Activated CD8-positive, alpha-beta memory T cell treated with anti-CD3 and anti-CD28 coated beads for 1 hour (primary cell): ENCODE data around the gene SLIT3.

Source experiments
- DNase-seq, 2 donors: peaks; one replicate each; pipeline ENCODE4 v3.0.0-alpha.2; 2020; ENCODE audit warnings: low read depth in 1 of 2; ENCODE audit errors: extremely low read depth in 1 of 2

SLIT3 gene

DNA sequence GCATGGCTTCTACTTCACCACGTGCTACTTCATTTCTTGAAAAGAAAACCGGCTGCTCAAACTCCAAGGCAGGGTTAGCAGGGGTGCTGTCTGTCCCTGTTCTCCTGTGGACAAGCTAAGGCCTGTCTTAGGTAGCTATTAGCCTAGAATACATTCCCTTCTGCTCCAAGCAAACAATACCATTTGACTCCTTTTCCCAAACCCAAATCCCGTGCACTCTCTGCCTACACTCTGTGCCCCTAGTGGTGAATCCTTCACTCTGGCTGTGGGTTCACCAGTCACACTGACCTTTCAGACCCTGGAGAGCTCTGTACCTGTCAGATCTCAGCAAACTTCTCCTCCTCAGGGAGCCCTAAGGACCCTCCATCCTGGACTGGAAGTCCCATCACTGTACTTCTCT lies 211.6 kb downstream of the SLIT3 start:
- no peak for DNase-seq

DNA sequence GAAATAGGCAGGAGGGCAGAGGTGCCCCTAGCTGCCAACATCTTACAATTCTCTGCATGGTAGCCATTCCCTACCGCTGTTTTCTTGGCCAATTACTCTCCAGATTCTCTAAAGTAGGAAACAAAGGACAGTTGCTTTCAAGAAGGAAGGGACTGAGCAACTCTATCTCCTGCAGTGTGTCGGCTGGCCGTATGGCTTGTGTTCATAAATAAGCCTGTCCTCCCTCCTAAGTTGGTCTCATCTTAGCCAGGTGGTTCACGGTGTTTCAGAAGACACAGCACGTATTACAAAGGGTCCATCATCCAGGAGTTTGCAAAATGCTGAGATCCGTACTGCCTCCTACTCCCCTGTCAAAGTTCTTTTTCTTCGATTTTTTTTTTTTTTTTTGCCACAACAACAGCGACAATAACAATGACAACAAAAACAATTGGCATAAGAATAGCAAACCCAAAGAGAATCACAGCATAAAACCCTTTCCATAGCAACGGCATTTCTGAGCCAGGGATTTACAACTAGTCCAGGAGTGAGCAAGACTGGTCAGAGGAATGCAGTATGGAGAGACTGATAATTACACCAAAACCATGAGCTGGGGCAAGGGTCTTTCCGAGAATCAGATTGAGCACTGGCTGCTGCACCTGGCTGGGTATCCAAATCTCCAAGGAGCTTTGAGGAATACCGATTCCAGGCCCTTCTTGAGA lies 212.8 kb downstream of the SLIT3 start:
- no peak for DNase-seq

DNA sequence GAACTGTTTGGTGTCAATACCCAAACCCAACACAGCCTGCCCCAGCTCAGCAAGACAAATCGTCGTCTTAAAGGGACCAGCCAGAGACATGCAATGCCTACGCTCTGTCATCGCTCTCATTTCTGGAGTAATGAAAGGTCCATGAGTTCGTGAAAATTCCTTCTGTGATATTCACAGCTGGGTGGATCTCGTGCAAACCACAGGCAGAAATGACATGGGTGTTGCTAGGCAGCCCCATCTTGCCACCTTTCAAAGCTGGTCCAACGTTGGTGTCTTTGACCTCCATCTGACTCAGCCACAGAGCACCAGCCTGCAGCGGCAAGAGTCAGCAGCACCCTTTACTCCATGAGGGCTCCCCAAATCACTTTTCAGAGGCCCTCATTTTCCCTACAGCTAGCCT lies 215.3 kb downstream of the SLIT3 start:
- DNase-seq: no peak

DNA sequence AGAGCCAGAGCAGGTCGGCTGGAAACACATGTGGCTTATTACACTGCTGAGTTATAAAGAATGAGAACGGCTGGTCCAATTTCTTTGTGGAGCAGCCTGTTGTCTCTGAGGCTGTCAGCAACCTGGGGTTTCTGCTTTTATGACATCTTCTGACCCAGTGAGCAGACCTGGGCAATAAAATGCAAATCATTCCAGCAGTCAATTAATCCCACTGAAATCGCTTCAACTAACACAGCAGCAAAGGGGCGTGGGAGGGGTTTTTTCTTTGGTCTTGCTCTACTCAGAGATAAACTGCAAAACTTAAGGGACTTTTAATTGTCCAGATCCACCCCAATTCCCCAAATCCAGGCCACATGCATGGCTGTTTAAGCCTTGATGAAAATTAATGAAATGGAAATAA lies 215.7 kb downstream of the SLIT3 start:
- no peak for DNase-seq

DNA sequence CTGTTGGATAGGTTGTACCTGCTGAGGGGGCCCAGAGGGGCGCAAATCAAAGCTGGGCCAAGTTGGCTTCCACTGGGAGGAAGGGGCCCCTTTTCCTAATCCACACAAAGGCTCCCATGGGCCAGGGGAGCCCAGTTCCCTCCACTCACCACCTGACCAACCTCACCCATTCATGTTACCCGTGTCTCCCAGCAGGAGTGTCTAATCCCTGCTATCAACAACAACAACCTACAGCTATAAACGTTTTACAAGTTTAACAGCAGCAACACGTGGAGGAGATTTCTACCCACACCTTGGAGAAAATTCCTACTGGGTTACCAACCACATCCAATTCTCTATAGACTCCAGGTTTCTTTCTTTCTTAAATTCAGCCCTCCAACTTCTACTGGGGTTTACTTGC lies 216.2 kb downstream of the SLIT3 start:
- no peak for DNase-seq

DNA sequence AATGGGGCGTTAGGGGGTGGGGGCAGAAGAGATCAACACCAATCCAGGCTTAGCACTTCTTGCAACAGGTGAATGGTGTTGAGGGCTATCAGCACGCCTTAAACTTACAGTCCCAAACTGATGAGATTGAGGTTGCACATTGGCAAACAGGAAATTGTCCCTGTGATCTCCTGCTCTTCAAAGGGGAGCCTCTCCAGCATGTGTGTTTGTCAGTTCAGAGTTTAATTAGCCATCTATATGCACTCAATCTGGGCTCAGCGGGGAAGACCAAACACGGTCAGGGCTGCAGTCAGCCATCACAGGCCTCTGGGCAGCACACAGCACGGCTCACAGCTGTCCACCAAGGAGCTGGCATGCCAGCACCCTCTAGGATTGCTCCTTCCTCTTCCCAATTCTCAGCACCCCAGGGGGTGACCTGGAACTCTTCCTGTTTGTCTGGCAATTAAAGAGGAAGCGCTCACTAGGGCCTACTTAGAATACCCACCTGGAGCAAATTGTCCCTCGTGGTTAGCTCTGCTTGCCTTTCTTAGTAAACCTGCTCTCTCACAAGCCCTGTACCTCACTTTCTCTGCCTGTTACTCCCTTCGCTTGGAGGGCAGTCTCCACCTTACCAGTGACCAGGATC lies 217.4 kb downstream of the SLIT3 start:
- DNase-seq: no peak

DNA sequence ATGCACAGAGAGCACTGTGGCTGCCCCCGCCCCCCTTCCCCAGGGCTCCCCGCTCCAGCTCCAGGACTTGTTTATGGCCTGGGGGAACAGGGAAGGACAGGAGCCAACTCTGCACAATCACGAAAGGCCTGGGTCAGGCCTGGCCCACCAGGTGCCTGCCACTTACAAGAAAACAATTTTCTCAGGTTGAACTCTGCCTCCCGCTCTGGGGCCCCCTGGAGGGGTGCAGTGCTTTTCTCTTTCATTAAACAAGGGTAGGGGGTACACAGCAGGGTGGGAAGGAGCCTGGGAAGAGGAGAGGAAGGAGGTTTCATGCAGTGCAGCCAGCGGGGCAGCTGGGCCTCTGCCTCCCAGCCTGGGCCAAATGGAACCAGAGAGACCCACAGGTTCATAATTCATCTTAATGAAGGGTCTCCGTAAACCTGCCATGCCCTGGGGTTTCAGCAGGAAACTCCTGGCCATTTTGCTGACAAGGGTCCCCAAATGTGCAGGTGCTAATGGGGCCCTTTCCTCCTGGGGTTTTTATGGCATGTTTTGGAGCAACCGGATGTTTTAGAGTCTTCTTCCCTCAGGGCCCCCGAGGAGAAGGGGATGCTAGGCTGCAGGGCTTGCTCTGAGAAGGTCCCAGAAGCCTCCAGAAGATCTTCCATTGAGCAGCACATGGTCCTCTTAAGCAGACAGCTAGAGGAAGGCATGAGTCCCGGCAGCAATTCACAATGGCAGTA lies 219.8 kb downstream of the SLIT3 start:
- DNase-seq: no peak

DNA sequence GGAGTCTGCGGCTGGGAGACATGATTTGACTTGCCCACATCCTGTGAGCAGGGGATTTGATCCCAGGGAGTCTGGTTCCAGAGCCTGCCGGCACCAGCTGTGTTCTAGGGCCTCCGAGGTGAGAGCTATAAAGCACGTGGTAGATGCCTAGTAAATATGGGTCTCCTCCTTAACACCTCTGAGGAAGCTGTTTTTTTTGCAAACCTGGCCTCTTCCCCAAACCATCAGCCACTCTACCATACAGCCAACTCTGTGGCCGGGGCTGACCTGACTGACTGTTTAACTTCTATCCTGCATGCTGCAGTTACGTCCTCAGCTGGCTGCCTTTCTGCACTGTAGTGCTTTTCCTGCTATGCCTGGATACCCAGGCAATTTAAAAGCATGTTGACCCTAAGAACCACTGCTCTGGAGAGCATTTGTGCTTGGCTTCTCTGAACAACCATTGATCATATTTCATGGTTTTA lies 220.5 kb downstream of the SLIT3 start:
- DNase-seq: no peak

DNA sequence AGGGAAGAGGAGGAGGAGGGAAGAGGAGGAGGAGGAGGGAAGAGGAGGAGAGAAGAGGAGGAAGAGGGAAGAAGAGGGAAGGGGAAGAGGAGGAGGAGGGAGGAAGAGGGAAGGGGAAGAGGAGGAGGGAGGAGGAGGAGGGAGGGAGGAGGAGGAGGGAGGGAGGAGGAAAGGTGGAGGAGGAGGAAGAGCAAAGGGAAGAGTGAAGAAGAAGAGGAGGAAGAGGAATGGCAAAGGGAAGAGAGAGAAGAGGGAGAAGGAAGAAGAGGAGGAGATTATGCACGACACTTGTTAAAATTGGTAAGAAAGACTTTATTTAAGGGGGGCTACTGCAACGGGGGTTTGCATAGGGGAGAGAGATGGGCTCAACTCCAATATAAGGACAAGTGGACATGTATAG lies 221.2 kb downstream of the SLIT3 start:
- DNase-seq: no peak

DNA sequence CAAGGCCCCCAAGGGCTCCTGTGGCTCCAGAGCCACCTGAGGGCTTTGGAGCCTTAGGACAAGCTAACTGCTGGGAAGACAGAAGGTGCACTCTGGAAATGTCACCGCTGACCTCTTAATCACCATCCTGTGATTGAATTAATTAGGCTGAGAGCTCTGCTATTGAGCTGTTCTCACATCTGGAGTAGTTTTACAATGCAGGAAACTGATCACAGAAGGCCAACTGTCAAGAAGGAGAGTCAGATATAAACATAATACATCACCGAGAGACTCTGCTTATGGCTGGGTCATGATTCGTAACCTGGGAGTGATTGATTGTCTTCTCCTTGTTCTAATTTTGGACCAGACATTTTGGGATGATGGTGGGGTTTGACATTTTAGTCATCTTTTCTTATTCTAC lies 226.1 kb downstream of the SLIT3 start:
- no peak for DNase-seq

DNA sequence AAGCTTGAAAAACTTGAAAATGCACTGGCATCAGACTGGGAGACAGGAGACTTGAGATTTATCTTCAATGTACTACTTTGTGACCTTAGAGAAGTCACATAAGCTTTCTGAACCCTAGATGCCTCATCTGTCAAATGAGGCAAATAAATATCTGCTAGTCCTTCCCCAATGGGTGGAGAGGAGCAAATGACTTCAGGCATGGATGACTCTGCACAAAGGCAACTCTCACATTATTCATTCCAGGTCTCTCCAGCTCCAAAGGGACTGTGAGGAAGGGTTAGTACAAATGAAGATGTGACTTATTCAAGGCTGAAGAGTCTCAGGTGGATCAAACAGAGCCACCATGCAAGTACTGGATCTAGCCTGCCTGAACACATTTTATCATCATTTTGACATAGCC lies 228.7 kb downstream of the SLIT3 start:
- no peak for DNase-seq

DNA sequence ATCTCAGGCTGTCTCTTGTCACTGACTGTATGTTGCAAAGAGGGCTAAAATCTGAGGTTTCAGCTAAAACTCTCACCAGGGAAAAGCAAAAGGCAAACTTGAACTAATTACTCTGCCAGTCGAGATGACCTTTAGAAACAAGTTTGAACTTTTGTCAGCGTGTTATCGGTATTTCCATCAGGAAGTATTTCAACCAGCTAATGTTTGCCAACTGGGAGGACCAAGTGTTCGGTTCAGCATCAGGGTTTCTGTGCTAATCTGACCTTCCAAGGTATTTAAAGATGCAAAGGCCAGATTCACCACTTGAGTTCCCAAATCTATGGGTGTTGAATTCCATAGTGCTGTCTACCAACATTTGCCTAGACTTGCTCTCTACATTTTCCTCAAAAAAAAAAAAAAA lies 230.5 kb downstream of the SLIT3 start:
- DNase-seq: no peak

DNA sequence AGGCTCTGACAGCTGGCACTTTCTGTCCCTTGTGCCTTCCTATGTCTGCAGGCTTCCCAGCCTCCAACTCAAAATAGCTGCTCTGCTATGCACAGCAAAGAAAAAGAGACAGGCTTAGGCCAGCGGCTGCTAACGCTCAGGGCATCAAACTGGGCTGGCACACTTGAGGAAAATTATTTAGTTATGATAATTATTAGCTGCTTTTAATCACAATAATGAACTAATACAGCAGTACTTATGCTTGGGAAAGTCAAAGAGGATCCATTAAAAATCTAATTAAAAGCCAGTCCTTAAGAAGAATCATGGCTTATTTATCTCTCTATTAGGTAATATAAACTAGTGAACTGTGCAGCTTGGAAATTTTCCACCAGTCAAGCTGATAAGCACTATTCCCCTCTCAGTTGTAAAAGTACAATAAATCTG lies 233.2 kb downstream of the SLIT3 start:
- DNase-seq: no peak

DNA sequence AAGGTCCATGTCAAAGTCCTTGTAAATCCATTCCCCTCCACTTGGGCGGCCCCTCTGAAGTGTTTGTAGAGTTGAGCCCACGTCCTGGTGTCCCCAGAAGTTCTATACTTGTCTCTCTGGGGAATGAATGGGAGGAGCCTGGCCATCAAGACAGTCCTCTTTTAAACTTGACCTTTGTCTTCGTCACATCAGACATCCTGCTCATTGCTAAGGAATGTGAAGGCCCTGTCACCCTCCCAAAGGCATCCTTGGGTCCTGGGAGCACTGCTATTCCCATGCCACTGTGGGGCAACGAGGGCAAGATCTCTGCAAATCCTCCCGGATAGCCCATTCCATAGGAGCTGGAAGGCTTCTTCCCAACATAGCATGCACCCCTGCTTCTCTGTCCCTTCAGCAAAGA lies 235.5 kb downstream of the SLIT3 start:
- DNase-seq: no peak

DNA sequence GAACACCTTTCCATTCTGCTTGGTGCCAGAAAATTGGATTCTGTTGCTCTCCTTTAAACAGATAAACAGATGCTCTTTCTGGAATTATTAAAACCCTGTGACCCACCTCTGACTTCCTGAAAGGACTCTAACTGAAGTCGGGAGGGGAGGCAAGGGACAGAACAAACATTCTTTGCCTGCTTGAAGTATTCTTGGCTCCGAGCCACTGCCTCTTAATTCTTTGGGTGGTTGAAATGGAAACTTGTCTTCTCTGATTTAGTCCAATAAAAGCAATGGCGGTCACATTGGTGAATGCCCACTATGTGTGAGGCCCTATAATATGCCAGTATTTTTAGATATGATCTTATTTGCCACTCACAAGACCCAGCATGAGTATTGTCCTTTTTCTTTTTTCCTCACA lies 236.8 kb downstream of the SLIT3 start:
- no peak for DNase-seq

DNA sequence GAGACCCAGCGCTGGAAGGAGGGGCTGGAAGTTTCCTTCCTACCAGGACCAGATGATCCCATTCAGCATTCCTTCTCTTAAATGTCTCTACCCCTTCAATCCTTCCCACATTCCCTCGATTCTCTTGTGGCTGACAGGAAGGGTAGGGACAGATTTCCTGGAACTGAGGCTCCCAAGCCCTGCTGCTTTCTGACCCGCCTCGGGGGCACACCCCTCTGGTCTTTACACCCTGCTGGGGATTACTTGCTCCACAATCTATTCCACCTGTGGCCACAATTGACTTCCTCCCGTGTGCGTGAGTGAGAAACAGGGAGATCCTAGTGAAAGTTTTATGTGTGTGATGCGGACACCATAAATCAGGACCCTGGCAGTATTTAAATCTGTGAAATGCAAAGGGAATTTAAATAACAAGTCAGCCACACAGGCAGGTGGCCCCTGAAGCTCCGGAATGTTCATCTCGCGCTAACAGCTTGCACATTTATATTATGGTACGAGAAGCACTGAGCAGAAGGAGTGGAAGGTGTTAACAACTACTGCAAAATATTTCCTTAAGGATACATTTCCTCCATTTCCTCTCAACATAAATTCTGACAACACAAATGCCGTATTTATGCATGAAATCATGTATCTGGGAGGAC lies 237.5 kb downstream of the SLIT3 start:
- no peak for DNase-seq

DNA sequence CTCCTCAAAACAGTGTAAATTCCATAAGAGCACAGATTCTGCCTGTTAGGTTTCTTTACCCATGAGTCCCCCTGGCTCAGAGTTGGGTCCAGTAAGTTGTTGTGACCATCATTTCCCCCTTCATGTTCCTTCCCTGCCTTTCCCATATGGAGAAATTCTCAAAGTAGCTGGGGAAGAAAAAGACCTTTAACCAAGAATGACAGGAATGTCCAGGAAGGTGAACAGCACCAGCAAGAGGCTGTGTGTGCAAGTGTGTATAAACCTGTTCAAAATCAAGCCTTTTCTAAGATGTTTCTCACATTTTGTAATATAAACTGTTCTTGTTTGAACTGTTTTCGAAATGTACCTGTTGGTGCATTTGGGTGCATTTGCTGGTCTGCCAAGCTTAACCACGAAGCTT lies 238.2 kb downstream of the SLIT3 start:
- DNase-seq: no peak

DNA sequence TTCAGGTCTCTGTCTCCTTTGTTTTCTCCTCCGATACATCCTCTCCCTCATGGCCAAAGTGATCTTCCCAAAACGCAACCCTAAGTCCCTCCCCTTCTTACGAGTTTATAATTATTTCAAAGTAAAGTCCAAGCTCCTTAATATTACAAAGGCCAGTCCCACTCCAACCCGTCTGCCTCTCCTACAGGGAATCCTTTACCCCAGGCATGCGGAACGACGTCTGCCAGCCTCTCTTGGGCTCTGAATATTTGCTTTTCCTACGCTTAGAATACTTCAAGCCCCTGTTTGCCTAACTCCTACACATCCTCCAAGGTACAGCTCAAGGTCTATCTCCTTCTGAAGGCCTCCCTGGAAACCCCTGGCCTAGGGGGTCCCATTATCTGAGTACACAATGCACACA lies 246.4 kb downstream of the SLIT3 start:
- no peak for DNase-seq

DNA sequence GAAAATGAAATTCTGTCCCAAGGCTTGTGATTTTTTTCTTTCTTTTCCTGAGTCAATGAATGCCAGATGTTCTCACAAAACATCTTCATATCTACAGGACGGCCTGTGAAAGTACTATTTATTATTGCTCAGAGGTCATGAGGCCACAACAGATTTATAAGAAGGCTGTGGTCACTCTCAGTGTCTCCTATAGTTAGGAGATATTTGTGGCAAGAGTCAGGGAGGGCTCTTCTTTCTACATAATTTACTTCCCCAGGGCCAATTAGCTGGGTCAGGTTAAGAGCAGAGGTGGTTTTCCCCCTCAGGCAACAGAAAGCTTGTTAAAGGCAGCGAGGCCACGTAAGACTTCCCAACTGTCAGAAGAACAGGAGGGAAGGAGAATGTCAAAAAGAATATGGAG lies 248.7 kb downstream of the SLIT3 start:
- DNase-seq: no peak

DNA sequence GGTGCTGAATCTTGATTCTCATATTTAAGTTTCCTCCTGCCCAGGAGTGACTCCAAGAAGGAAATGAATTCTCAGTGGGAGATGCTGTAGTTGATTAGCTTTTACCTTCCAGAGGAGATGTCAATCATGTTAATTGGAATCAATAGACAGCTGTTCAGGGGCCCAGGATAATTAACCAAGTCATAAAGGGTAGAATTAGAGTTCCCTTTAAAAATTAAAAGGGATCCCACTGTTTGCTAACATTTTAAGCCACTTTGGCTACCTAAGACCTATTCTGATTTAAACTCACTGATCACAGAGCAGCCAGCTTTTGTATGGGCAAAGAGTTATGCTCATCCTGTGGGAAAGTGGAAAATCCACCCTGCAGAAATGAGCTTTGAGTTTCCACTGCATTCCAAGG lies 249.6 kb downstream of the SLIT3 start:
- DNase-seq: no peak

DNA sequence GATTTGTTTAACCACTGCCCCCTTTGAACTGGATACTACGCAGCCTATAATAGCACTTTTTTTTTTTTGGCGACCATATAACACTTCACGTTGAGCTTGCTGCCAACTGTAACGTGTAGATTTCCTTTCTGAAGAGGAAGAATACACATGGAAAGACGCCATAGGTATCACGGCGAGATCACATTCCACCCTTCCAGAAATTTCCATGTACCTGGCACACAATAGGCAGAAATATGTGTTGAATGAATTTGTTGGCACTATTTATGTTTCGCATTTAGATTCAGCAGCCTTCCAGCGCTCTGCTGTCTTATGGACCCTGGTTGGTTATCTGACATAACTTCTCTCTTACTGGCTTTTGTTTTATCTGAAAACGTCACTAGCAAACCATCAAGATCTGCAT lies 250.3 kb downstream of the SLIT3 start:
- DNase-seq: no peak

DNA sequence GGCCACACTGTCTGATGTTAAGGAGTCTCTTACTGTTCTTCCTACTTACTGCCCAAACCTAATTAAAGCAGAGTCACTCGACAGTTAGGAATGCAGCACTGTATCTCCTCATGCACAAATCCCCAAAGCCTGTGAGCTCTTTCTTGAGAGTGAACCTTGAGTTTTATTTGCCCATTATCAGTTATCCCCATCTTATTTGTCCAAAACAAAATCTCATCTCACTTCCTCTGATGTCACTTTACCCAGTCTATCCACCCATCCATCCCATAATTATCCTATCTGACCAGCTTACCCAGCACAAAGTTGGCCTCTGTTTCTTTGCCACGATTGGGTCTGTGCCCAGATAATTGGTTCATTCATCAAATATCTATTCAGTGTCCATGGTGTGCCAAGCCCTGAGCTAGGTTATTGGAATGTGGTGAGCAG lies 250.8 kb downstream of the SLIT3 start:
- no peak for DNase-seq
